DOHH2 (cell line): Measurements from ENCODE around the gene UBN1.

Experiments
- EZH2phosphoT487 ChIP-seq: fragments of 200-600 bp; sonication (generic); IDR thresholded peaks from 2 replicates; pipeline ENCODE4 v1.6.1; 2017; ENCODE audit warnings: borderline replicate concordance, mild to moderate bottlenecking, antibody characterized with exemption, low read length, moderate library complexity, mixed read lengths
- TF ChIP-seq, protein P1 (sequence below): fragments of 200-600 bp; sonication (generic); IDR thresholded peaks from one replicate; pipeline ENCODE4 v1.5.1; 2014; ENCODE audit warnings: antibody characterized with exemption, mild to moderate bottlenecking, low read depth, low read length; ENCODE audit not compliant: poor library complexity, severe bottlenecking

DNA sequence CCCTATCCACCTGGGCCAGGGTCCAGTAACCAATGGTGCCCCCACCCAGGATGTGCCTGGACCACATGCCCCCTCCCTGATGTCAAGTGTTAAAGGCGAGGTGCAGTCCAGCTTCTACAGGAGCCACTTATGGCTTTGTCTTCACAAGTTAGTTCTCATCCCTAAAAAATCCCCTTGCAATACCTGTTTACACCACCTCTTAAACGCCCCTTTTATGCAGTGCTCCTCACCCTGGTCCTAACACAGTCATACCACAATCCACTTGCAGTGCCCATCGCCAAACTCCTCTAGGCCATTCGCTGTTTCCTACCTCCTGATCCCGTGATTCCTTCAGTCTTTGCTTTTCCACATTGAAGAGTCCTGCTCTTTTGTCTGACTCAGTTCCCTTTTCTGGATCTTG lies 7.3 kb upstream of the UBN1 start:
- TF ChIP-seq, protein P1, sequence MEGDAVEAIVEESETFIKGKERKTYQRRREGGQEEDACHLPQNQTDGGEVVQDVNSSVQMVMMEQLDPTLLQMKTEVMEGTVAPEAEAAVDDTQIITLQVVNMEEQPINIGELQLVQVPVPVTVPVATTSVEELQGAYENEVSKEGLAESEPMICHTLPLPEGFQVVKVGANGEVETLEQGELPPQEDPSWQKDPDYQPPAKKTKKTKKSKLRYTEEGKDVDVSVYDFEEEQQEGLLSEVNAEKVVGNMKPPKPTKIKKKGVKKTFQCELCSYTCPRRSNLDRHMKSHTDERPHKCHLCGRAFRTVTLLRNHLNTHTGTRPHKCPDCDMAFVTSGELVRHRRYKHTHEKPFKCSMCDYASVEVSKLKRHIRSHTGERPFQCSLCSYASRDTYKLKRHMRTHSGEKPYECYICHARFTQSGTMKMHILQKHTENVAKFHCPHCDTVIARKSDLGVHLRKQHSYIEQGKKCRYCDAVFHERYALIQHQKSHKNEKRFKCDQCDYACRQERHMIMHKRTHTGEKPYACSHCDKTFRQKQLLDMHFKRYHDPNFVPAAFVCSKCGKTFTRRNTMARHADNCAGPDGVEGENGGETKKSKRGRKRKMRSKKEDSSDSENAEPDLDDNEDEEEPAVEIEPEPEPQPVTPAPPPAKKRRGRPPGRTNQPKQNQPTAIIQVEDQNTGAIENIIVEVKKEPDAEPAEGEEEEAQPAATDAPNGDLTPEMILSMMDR, result no peak
- no peak for TF ChIP-seq EZH2phosphoT487
